CD4-positive, alpha-beta T cell treated with Interferon gamma for 1 hour (primary cell): ENCODE results near the gene NFYB.
A peak's percentile ranks its signal among the peaks of the same experiment; 100 is the strongest.
"Not testable (repeated sequence)": the region's sequence is repeated elsewhere in the genome, so short reads cannot be mapped to it uniquely, and the experiment has no call there.

Source experiments
- DNase-seq: peaks from one replicate; pipeline ENCODE4 v3.0.0-alpha.2; 2020

NFYB gene

GRCh38 chr12:104137902-104138796 lies at the start of gene NFYB:
NFYB (minus strand) TSS chr12:104138210; CDS start chr12:104135453, 2,757 bp downstream.
- peak; percentile 93 for DNase-seq

GRCh38 chr12:104187446-104188155 lies 49.6 kb upstream of the NFYB start:
- DNase-seq: no peak

- DNase-seq: no peak
Measured at GRCh38 chr12:104183443-104183842, 45.4 kb upstream of the NFYB start.

GRCh38 chr12:104182621-104183378 lies 44.8 kb upstream of the NFYB start:
- DNase-seq: no peak

GRCh38 chr12:104182144-104182543 lies 44.1 kb upstream of the NFYB start:
- no peak for DNase-seq

GRCh38 chr12:104181313-104181712 lies 43.3 kb upstream of the NFYB start:
- no peak for DNase-seq

GRCh38 chr12:104180374-104180773 lies 42.4 kb upstream of the NFYB start:
- DNase-seq: no peak

GRCh38 chr12:104177663-104178501 lies 39.9 kb upstream of the NFYB start:
- no peak for DNase-seq

GRCh38 chr12:104177336-104177662 lies 39.3 kb upstream of the NFYB start:
- DNase-seq: no peak

GRCh38 chr12:104175726-104176247 lies 37.8 kb upstream of the NFYB start:
- DNase-seq: no peak

- DNase-seq: not testable (repeated sequence)
Measured at GRCh38 chr12:104173804-104174203, 35.8 kb upstream of the NFYB start.

GRCh38 chr12:104172570-104172947 lies 34.5 kb upstream of the NFYB start:
- no peak for DNase-seq

GRCh38 chr12:104171785-104172569 lies 34.0 kb upstream of the NFYB start:
- DNase-seq: no peak

GRCh38 chr12:104168596-104168995 lies 30.6 kb upstream of the NFYB start:
- no peak for DNase-seq

GRCh38 chr12:104167519-104168458 lies 29.8 kb upstream of the NFYB start:
- DNase-seq: no peak

- no peak for DNase-seq
Measured at GRCh38 chr12:104166465-104166864, 28.5 kb upstream of the NFYB start.

- DNase-seq: no peak
Measured at GRCh38 chr12:104165801-104166200, 27.8 kb upstream of the NFYB start.

GRCh38 chr12:104164634-104165033 lies 26.6 kb upstream of the NFYB start:
- DNase-seq: no peak

GRCh38 chr12:104163631-104164030 lies 25.6 kb upstream of the NFYB start:
- DNase-seq: no peak

- not testable (repeated sequence) for DNase-seq
Measured at GRCh38 chr12:104163028-104163427, 25.0 kb upstream of the NFYB start.
